HG03139 (cell line): ENCODE measurements around the gene CAMK4.
A peak's percentile ranks its signal among the peaks of the same experiment; 100 is the strongest.

ENCODE experiments used
- ATAC-seq: cut with Tn5 transposase; IDR thresholded peaks from one replicate; pipeline ENCODE4 v1.9.1; 2021; ENCODE audit not compliant: unreplicated experiment

The CAMK4 gene

DNA sequence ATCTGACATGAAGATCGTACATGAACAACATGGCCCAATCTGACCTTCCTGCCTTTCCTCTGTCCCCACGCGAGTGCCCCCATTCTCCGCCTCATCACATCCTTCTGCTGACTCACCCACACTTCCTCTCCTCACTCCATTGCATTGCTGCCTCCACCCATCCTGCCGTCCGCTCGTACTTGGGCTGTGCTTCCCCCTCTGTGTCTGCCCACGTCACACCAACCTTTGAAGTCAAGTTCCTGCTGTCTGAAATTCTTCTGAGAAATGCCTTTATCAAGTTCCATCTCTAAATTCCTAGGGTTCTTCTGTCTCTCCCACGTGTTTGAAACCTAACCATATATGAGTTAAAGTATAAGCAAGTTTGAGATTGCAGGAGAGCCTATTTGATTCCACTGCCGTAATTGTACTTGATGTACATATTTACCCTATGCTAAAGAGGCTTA is 306.1 kb downstream of the CAMK4 start:
- ATAC-seq, result peak; percentile 97

DNA sequence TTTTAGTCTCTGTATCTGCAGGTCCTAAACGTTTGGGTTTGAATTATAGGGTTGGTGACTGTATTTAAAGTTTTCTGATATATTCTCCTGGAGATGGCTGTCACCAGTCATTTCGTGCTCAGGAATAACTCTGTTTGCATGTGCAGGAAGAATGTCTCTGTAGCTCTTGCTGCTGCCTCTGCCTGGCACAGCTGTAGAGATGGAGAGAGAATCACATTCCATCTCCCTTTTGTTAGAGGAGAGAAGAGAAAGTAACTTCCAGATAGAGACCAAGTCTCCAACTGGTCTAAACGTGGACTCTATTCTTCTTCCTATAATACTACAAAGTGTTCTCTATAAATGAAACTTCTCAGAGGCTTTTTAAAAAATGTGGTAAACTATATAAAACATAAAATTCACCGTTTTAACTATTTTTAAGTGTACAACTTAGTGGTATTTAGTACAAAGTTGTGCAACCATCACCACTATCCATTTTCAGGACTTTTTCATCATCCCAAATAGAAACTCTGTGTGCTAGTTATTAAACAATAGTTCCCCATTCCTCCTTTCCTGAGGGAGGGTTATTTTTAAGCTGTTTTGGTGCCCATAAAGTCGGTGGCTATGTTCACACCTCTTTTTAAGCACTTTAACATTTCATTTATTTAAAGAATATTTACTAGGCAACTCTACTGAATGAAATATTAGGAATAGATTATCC is 308.9 kb downstream of the CAMK4 start:
- no peak for ATAC-seq

DNA sequence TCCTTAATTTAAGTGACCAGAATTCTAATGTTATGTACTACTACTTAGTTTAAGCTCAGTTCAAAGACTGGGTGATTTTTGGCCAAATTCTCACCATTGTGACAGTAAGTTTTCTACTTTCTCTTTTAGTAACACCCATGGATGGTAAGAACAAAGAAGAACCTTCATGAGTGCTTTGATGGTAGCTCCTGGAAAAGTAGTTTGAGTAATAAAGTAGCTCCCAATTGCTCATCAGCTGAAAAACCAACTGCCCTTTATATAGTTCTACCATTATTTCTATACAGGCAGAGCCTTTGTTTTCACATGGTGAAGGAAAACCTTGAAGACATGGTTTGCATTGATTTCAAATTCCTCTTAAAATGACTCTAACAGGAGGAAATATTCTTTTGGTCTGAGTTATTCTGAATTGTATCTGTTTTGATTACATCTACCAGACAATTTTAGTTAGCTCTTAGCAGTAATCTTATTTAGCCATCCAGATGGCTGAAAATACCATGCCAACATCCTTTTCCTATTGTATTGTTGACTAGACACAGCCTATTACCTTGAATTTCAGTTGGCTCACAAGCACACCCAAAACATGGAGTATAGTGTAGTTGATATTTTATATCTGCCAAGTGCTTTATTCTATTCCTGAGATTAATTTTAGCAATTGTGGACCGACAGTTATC is 311.8 kb downstream of the CAMK4 start:
- ATAC-seq, result no peak

- no peak for ATAC-seq
Observed at GRCh38 chr5:111537141-111538024, 313.2 kb downstream of the CAMK4 start.
